Sigmoid colon (tissue), 7 donors: ENCODE results near the gene TCAIM. TPM values are rescaled to one million over a fixed set of nuclear protein-coding genes. Genes with fewer than 3 reads are reported as not detected.

Experiments used
- DNase-seq: peaks from one replicate; pipeline ENCODE4 v3.0.0-alpha.2; 2019
- H3K27ac ChIP-seq, 4 donors: fragments of 200-600 bp; sonication (generic); one replicate each; pipeline ENCODE4 v1.5.1; 2016 to 2019; ENCODE audit warnings: mild to moderate bottlenecking in 1 of 4
- H3K27me3 ChIP-seq, 3 donors: fragments of 200-600 bp; sonication (generic); one replicate each; pipeline ENCODE4 v1.5.1; 2019; ENCODE audit warnings: mild to moderate bottlenecking in 1 of 3
- H3K36me3 ChIP-seq, 4 donors: fragments of 200-600 bp; sonication (generic); one replicate each; pipeline ENCODE4 v1.5.1; 2016 to 2019
- H3K4me1 ChIP-seq, 4 donors: fragments of 200-600 bp; sonication (generic); one replicate each; pipeline ENCODE4 v1.5.1; 2017 to 2019
- H3K4me3 ChIP-seq, 4 donors: fragments of 200-600 bp; sonication (generic); one replicate each; pipeline ENCODE4 v1.5.1; 2017 to 2019; ENCODE audit warnings: mild to moderate bottlenecking in 2 of 4, moderate library complexity in 1 of 4
- H3K9me3 ChIP-seq, 4 donors: fragments of 200-600 bp in 3 of 4; sonication (generic) in 3 of 4; one replicate each; pipeline versions ENCODE4 v1.5.1 to v1.6.1; 2013 to 2019
- EP300 ChIP-seq, 4 donors: sonication (generic); formaldehyde crosslinking; IDR thresholded peaks; one replicate each; pipeline ENCODE4 v1.6.1; 2017; ENCODE audit warnings: antibody characterized with exemption in 4 of 4
- POLR2A ChIP-seq, 2 donors: fragments of 450-650 bp; IDR thresholded peaks; one replicate each; pipeline ENCODE4 v1.6.1; 2016; ENCODE audit warnings: antibody characterized with exemption in 2 of 2, mild to moderate bottlenecking in 2 of 2, moderate library complexity in 2 of 2
- POLR2AphosphoS5 ChIP-seq, 4 donors: sonication (generic); formaldehyde crosslinking; IDR thresholded peaks; one replicate each; pipeline ENCODE4 v1.6.1; 2017; ENCODE audit warnings: antibody characterized with exemption in 4 of 4
- WGBS, 2 donors: extraction: QIAGEN DNeasy Blood & Tissue Kit; methylation state at CpG; one replicate each; pipeline ENCODE4 v1.1.7; 2013; 5-methylcytosine and 5-hydroxymethylcytosine counted together
- intact Hi-C: fragments of 100-400 bp; cut with DNase I; formaldehyde crosslinking; loops from one replicate; pipeline ENCODE4 v1.15.1; 2023
- polyA plus RNA-seq, 3 donors: library from polyadenylated mRNA; stranded (reverse); fragments of 200-250 nt; gene quantifications; one replicate each; pipeline ENCODE4 v1.2.3, GENCODE V29; 2013
- total RNA-seq, 4 donors: library from RNA; depleted of rRNA; stranded (reverse); fragments of >200 nt; gene quantifications; one replicate each; pipeline ENCODE4 v1.1.0, GENCODE V29; 2016
- TF ChIP-seq, protein P1 (sequence below), 4 experiments: fragments of 450-650 bp in 3 of 4; fragments of 200-600 bp in 1 of 4; IDR thresholded peaks; one replicate each; pipeline ENCODE4 v1.5.1; 2016 to 2019; ENCODE audit warnings: antibody characterized with exemption in 4 of 4, mild to moderate bottlenecking in 3 of 4, moderate library complexity in 2 of 4
- donor health status: healthy with polysubstance abuse.
- donor health status: Bipolar disorder and iron deficiency.
- donor health status: healthy.

The TCAIM gene, protein sequence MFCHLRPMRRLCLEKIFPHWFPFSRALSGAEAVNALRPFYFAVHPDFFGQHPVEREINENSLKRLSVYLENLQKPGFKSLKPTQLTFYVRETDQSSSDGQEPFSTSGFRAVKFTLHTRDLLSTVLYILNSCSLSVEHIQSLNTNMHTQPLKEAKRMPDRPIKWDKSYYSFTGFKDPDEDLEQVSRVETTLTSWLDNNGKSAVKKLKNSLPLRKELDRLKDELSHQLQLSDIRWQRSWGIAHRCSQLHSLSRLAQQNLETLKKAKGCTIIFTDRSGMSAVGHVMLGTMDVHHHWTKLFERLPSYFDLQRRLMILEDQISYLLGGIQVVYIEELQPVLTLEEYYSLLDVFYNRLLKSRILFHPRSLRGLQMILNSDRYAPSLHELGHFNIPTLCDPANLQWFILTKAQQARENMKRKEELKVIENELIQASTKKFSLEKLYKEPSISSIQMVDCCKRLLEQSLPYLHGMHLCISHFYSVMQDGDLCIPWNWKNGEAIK
- total RNA-seq, result 10 to 100 TPM; 30.3 to 39.3 (median 33.8) TPM
- 10 to 100 TPM; 12.6 to 14.4 (median 14.1) TPM for polyA plus RNA-seq

DNA sequence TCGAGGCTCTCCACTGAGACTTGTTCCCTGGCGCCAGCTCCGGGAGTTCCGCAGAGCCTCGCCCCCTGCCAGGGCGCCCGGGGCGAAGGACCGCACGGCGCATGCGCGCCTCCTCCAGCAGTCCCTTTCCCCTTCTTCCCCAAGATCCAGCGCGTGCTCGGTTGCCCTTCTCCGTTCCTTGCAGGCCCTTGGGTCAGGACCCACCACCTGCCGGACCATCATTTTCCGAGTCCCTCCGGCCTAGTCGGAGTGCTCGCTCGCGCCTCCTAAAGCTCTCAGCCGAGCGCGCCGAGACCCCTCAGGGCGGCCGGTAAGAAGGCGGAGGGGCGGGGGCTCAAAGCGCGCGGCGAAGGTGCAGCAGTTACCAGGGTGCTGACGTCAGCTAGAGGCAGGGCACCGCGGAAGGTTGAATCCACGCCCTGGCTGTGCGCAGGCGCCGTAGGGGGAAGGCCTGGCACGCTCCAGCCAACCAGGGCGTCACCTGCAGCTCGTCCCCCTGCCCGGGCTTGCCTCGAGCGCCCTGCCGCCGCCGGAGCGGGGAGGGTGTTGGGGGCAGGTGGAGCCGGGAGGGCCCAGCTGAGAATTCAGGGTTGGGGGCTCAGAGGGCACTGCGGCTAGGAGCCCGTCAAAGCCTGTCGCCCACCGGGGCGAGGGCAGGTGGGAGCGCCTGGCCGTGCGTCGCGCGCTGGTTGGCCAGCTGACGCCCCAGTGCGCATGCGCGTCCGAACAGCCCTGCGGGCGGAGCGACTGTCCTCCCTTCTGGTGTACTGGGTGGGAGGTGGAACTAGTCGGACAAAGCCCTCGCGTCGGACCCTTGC, at the start of gene TCAIM:
TCAIM (plus strand) TSS at position 757 of the 818 bp plus-strand sequence. CDS start 16,017 bp downstream, outside the sequence.
- H3K4me3 ChIP-seq, result peak within 1 kb of the TSS; percentile 61 to 78 (median 69)
- peak; percentile 99 for DNase-seq
- intact Hi-C loops, result loop anchor here (2.0 to 5.0 kb wide), 4 partner anchors 99 to 424 kb away; partner anchors contain the start of genes KIAA1143, KIF15 and ZNF197
- TF ChIP-seq POLR2AphosphoS5 (IDR thresholded peaks at IDR 0.05) (peak; percentile 97 to 99 (median 98)), EP300 (IDR thresholded peaks at IDR 0.05) (peak in 1 of 4 donors; percentile 6), POLR2A (IDR thresholded peaks at IDR 0.05) (peak; percentile 94 to 95)
- TF ChIP-seq, protein P1, sequence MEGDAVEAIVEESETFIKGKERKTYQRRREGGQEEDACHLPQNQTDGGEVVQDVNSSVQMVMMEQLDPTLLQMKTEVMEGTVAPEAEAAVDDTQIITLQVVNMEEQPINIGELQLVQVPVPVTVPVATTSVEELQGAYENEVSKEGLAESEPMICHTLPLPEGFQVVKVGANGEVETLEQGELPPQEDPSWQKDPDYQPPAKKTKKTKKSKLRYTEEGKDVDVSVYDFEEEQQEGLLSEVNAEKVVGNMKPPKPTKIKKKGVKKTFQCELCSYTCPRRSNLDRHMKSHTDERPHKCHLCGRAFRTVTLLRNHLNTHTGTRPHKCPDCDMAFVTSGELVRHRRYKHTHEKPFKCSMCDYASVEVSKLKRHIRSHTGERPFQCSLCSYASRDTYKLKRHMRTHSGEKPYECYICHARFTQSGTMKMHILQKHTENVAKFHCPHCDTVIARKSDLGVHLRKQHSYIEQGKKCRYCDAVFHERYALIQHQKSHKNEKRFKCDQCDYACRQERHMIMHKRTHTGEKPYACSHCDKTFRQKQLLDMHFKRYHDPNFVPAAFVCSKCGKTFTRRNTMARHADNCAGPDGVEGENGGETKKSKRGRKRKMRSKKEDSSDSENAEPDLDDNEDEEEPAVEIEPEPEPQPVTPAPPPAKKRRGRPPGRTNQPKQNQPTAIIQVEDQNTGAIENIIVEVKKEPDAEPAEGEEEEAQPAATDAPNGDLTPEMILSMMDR (IDR thresholded peaks at IDR 0.05), result no peak
- H3K9me3 ChIP-seq, result no peaks in the 10 kb centered on the region
- peaks cover 0 to 47% (median 30%) of the 10 kb centered on the region in 4 donors for H3K4me1 ChIP-seq
- WGBS, 2 donors, result 0 to 1% methylated on average over 77 of the region's 77 CpGs
- H3K36me3 ChIP-seq, result no peaks in the 10 kb centered on the region
- H3K27me3 ChIP-seq, result no peaks in the 10 kb centered on the region
- peak within 1 kb of the TSS; percentile 90 to 97 (median 96) for H3K27ac ChIP-seq

DNA sequence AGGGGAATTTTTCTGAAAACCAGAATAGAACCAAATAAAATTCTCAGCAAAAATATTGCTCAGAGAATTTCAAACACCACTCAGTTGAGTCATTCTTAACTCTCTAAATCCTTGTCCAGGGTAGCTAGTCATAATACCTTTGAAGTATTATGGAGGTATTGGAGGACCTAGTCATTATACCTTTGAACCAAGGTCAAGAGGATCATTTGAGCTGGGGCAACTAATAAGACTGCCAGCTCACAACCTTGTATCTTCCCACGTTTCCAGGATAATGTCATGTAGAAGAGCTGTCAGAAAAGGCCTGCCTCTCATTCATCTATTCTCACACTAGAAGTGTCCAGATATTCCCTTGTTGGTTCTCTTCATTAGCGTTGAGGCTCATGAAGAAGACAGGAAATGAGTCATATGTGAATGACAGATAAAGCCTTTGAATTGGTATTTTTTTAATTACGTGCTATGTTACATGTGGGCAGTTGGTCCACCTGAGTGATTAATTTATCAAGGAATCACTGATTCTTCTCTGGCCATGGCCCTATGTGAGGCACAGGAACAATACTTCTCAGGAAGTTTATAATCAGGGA, 48.6 kb upstream of the TCAIM start:
- 58 to 68% methylated on average over 3 of the region's 3 CpGs for WGBS, 2 donors
- Histone ChIP-seq H3K36me3 (no peaks in the 10 kb centered on the region), H3K9me3 (no peaks in the 10 kb centered on the region), H3K27ac (no peak overlapping the region), H3K27me3 (no peaks in the 10 kb centered on the region), H3K4me1 (no peaks in the 10 kb centered on the region), H3K4me3 (no peak overlapping the region)
- TF ChIP-seq POLR2AphosphoS5 (IDR thresholded peaks at IDR 0.05), result no peak
- TF ChIP-seq, protein P1 (IDR thresholded peaks at IDR 0.05), result no peak
- TF ChIP-seq POLR2A (IDR thresholded peaks at IDR 0.05), result no peak
- no peak for TF ChIP-seq EP300 (IDR thresholded peaks at IDR 0.05)
- intact Hi-C loops, result no loop called here
- no peak for DNase-seq

DNA sequence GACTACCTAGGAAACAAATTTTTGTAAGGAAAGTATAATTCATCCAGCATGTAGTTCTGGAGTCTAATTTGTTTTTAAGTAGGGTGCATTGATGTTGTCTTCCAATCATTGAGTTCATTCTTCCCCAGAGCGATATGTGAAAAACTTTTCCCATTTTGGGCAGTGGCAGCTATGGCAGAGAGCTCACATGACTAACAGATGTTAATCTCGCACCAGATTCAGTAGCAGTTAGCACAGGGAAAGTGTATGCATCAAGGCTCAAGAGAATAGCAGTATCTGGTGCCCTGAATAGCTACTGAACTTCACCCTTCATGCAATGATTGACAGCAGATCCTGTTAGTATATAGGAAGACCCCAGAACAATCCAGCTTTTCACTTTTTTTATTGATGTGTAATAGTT, 46.3 kb upstream of the TCAIM start:
- Histone ChIP-seq H3K9me3 (no peaks in the 10 kb centered on the region), H3K4me1 (no peaks in the 10 kb centered on the region), H3K27ac (no peak overlapping the region), H3K4me3 (no peak overlapping the region), H3K27me3 (no peaks in the 10 kb centered on the region), H3K36me3 (no peaks in the 10 kb centered on the region)
- 88 to 92% methylated on average over 2 of the region's 2 CpGs for WGBS, 2 donors
- no peak for DNase-seq
- intact Hi-C loops, result no loop called here
- TF ChIP-seq, protein P1 (IDR thresholded peaks at IDR 0.05), result no peak
- TF ChIP-seq EP300 (IDR thresholded peaks at IDR 0.05), result no peak
- no peak for TF ChIP-seq POLR2AphosphoS5 (IDR thresholded peaks at IDR 0.05)
- TF ChIP-seq POLR2A (IDR thresholded peaks at IDR 0.05), result no peak

DNA sequence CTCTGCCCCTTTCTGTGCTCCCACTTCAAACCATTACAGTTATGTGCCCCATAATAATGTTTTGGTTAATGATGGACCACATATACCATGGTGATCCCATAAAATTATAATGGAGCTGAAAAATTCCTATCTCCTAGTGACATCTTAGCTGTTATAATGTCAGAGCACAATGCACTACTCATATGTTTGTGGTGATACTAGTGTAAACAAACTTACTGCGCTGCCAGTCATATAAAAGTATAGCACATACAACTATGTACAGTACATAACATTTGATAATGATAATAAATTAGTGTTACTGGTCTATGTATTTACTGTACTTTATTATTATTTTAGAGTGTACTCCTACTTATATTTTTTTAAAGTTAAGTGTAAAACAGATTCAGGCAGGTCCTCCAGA, 45.6 kb upstream of the TCAIM start:
- no peaks in the 10 kb centered on the region for H3K27me3 ChIP-seq
- H3K4me3 ChIP-seq, result no peak overlapping the region
- TF ChIP-seq EP300 (IDR thresholded peaks at IDR 0.05), result no peak
- TF ChIP-seq, protein P1 (IDR thresholded peaks at IDR 0.05), result no peak
- TF ChIP-seq POLR2A (IDR thresholded peaks at IDR 0.05), result no peak
- TF ChIP-seq POLR2AphosphoS5 (IDR thresholded peaks at IDR 0.05), result no peak
- no peaks in the 10 kb centered on the region for H3K9me3 ChIP-seq
- no peaks in the 10 kb centered on the region for H3K36me3 ChIP-seq
- WGBS, 2 donors, result 35 to 82% methylated on average over 1 of the region's 1 CpG
- intact Hi-C loops, result no loop called here
- no peak for DNase-seq
- H3K4me1 ChIP-seq, result no peaks in the 10 kb centered on the region
- no peak overlapping the region for H3K27ac ChIP-seq
